ENCODE data around the gene PGM2L1.
A peak's percentile ranks its signal among the peaks of the same experiment; 100 is the strongest.

GRCh38 chr11:74442636-74443035 lies 44.4 kb upstream of the PGM2L1 start:
- TF ChIP-seq CTCF (IDR thresholded peaks at IDR 0.05) = no peak
- TF ChIP-seq POLR2AphosphoS5 (IDR thresholded peaks at IDR 0.05) = peak in 1 of 3 donors; percentile 19
- TF ChIP-seq POLR2A (IDR thresholded peaks at IDR 0.05) = no peak
- no peak for TF ChIP-seq EP300 (IDR thresholded peaks at IDR 0.05)

Measured in stomach (tissue), 4 donors.